K562 (cell line): ENCODE measurements around the gene SLC16A6. TPM values are rescaled to one million over a fixed set of nuclear protein-coding genes. Genes with fewer than 3 reads are reported as not detected.

Experiments used
- CHD1 ChIP-seq: fragments of 200-600 bp; sonication (generic); IDR thresholded peaks from one replicate; pipeline ENCODE4 v1.6.1; 2012; ENCODE audit warnings: mild to moderate bottlenecking, moderate library complexity, low read length, inconsistent platforms
- CHD4 ChIP-seq: fragments of 200-600 bp; sonication (generic); IDR thresholded peaks from 3 replicates; pipeline ENCODE4 v1.6.1; 2012; ENCODE audit warnings: low read depth, mild to moderate bottlenecking, mixed read lengths, low read length, inconsistent platforms; ENCODE audit not compliant: insufficient read depth, insufficient replicate concordance, poor library complexity, severe bottlenecking
- DMBX1 ChIP-seq: fragments of 250-450 bp; sonication (Bioruptor Pico); IDR thresholded peaks from 2 replicates; pipeline ENCODE4 v1.8.0; 2022; ENCODE audit warnings: inconsistent platforms, mild to moderate bottlenecking, moderate library complexity, borderline replicate concordance
- HNRNPUL1 ChIP-seq: fragments of 200-400 bp; formaldehyde crosslinking; IDR thresholded peaks from 2 replicates; pipeline ENCODE4 v1.6.1; 2017; ENCODE audit warnings: low read length
- HSF4 ChIP-seq: fragments of 250-450 bp; sonication (Bioruptor Pico); IDR thresholded peaks from 2 replicates; pipeline ENCODE4 v2.1.2; 2022; ENCODE audit warnings: mild to moderate bottlenecking, moderate library complexity, borderline replicate concordance
- IRF2 ChIP-seq: sonication (generic); formaldehyde crosslinking; IDR thresholded peaks from 2 replicates; pipeline ENCODE4 v1.8.1; 2022; ENCODE audit warnings: mild to moderate bottlenecking, missing genetic modification reagents
- KAT8 ChIP-seq: fragments of 450-650 bp; IDR thresholded peaks from 2 replicates; pipeline ENCODE4 v1.6.1; 2016; ENCODE audit warnings: low read depth, mild to moderate bottlenecking
- KLF16 ChIP-seq: IDR thresholded peaks from 2 replicates; pipeline ENCODE4 v1.6.1; 2016; ENCODE audit warnings: antibody characterized with exemption
- L3MBTL2 ChIP-seq: fragments of 450-650 bp; IDR thresholded peaks from 2 replicates; pipeline ENCODE4 v1.6.1; 2016; ENCODE audit warnings: mild to moderate bottlenecking, moderate library complexity
- MAFF ChIP-seq: IDR thresholded peaks from 2 replicates; pipeline ENCODE4 v1.6.1; 2012; ENCODE audit warnings: low read length, improper control_type of control experiment
- MAFK ChIP-seq: IDR thresholded peaks from 2 replicates; pipeline ENCODE4 v1.6.1; 2011; ENCODE audit warnings: low read length, improper control_type of control experiment
- MAX ChIP-seq: sonication (generic); formaldehyde crosslinking; IDR thresholded peaks from 2 replicates; pipeline ENCODE4 v1.9.0; 2022; ENCODE audit warnings: mild to moderate bottlenecking, missing genetic modification reagents
- MAZ ChIP-seq, 2 experiments: fragments of 450-650 bp in 1 of 2; sonication (generic) in 1 of 2; formaldehyde crosslinking; IDR thresholded peaks in 1 of 2; conservative IDR thresholded peaks in 1 of 2; 2 replicates each; pipeline versions ENCODE4 v1.4.0 to v1.5.0; 2020; ENCODE audit warnings: mild to moderate bottlenecking in 1 of 2, missing genetic modification reagents in 1 of 2
- NCOA4 ChIP-seq: fragments of 450-650 bp; IDR thresholded peaks from 2 replicates; pipeline ENCODE4 v1.6.1; 2018; ENCODE audit warnings: mild to moderate bottlenecking; ENCODE audit not compliant: partially characterized antibody
- NEUROD1 ChIP-seq: fragments of 150-350 bp; IDR thresholded peaks from 2 replicates; pipeline ENCODE4 v1.6.1; 2014; ENCODE audit warnings: borderline replicate concordance, low read length, low read depth; ENCODE audit not compliant: partially characterized antibody
- PTBP1 ChIP-seq: fragments of 200-400 bp; formaldehyde crosslinking; IDR thresholded peaks from 2 replicates; pipeline ENCODE4 v1.6.1; 2017; ENCODE audit warnings: low read depth, low read length
- RBFOX2 ChIP-seq: fragments of 200-400 bp; formaldehyde crosslinking; IDR thresholded peaks from 2 replicates; pipeline ENCODE4 v1.6.1; 2017; ENCODE audit warnings: low read depth, mild to moderate bottlenecking, low read length, moderate library complexity
- TEAD4 ChIP-seq, 2 experiments: sonication (generic) in 1 of 2; formaldehyde crosslinking in 1 of 2; IDR thresholded peaks; 2 replicates each; pipeline versions ENCODE4 v1.6.1 to v1.8.0; 2012 to 2022; ENCODE audit warnings: borderline replicate concordance in 1 of 2, inconsistent platforms in 1 of 2, low read length in 1 of 2, mild to moderate bottlenecking in 1 of 2, missing genetic modification reagents in 1 of 2
- ZBED1 ChIP-seq: IDR thresholded peaks from 2 replicates; pipeline ENCODE4 v1.6.1; 2014
- ZBTB34 ChIP-seq: fragments of 250-450 bp; sonication (Bioruptor Pico); IDR thresholded peaks from 2 replicates; pipeline ENCODE4 v1.8.0; 2021; ENCODE audit warnings: mild to moderate bottlenecking, moderate library complexity
- ZBTB7A ChIP-seq: IDR thresholded peaks from 2 replicates; pipeline ENCODE4 v1.6.1; 2011; ENCODE audit warnings: low read depth, mild to moderate bottlenecking, low read length, moderate library complexity, borderline replicate concordance; ENCODE audit not compliant: control insufficient read depth
- ZEB2 ChIP-seq: fragments of 450-650 bp; IDR thresholded peaks from 2 replicates; pipeline ENCODE4 v1.6.1; 2016
- ZNF518B ChIP-seq: fragments of 250-450 bp; sonication (Bioruptor Pico); IDR thresholded peaks from 2 replicates; pipeline ENCODE4 v1.5.0; 2021; ENCODE audit warnings: mild to moderate bottlenecking, moderate library complexity
- ZNF551 ChIP-seq: fragments of 250-450 bp; sonication (Bioruptor Pico); IDR thresholded peaks from 2 replicates; pipeline ENCODE4 v1.5.0; 2021; ENCODE audit warnings: mild to moderate bottlenecking, moderate library complexity
- polyA plus RNA-seq, 8 experiments: library from polyadenylated mRNA; depleted of rRNA in 4 of 8; stranded (reverse) in 5 of 8; unstranded in 3 of 8; fragments of >200 nt; fragmentation: Nextera tagmentation in 2 of 8; fragmentation: Illumina TruSeq in 1 of 8; extraction: Ambion mirVana in 2 of 8; extraction: Trizol in 1 of 8; gene quantifications; 2 replicates each; pipeline versions ENCODE4 v1.2.1 to v1.2.3, GENCODE V29; 2011 to 2014; ENCODE audit warnings: inconsistent platforms in 1 of 8, missing spikeins in 1 of 8
- total RNA-seq, 7 experiments: library from RNA; depleted of rRNA in 6 of 7; stranded (reverse); fragments of >200 nt in 6 of 7; fragmentation: Illumina TruSeq in 2 of 7; extraction: Trizol in 2 of 7; gene quantifications; 2 replicates each; pipeline versions ENCODE4 v1.2.1 to v1.2.3, GENCODE V29; 2011 to 2021; ENCODE audit warnings: low replicate concordance in 1 of 7

The SLC16A6 gene
- total and polyA plus RNA-seq, 9 of the 15 experiments (the other 6 are each of a cell fraction or from before 2014, with no cell fraction given): 0.05 to 0.31 (median 0.15) TPM

- peak; percentile 59; the same call in 1 of the 2 replicates for TF ChIP-seq L3MBTL2
- TF ChIP-seq ZBED1: no peak
- peak in 1 of 2 experiments; percentile 43; a peak in 1 of 4 replicates for TF ChIP-seq MAZ (CRISPR knock-in tag; conservative IDR thresholded peaks at IDR 0.05 in 1 of 2, IDR thresholded peaks at IDR 0.05 in 1 of 2)
- no peak for TF ChIP-seq CHD1
- no peak for TF ChIP-seq MAFK
- no peak for TF ChIP-seq ZNF551 (CRISPR knock-in tag)
- peak; percentile 23 for TF ChIP-seq NEUROD1
- TF ChIP-seq PTBP1: no peak
- no peak for TF ChIP-seq MAFF
- TF ChIP-seq HNRNPUL1: no peak
- TF ChIP-seq ZNF518B (CRISPR knock-in tag): no peak
- no peak for TF ChIP-seq TEAD4 (IDR thresholded peaks at IDR 0.05; ENCODE audit: low read length)
- no peak for TF ChIP-seq TEAD4 (CRISPR knock-in tag; IDR thresholded peaks at IDR 0.05; ENCODE audit: borderline replicate concordance)
- no peak for TF ChIP-seq CHD4
- TF ChIP-seq MAX (CRISPR knock-in tag): peak; percentile 73
- no peak for TF ChIP-seq HSF4 (CRISPR knock-in tag)
- no peak for TF ChIP-seq NCOA4
- peak; percentile 74; the same call in 1 of the 2 replicates for TF ChIP-seq ZBTB7A
- no peak for TF ChIP-seq RBFOX2
- peak; percentile 54; the same call in 1 of the 2 replicates for TF ChIP-seq DMBX1 (CRISPR knock-in tag)
- TF ChIP-seq ZBTB34 (CRISPR knock-in tag): no peak
- no peak for TF ChIP-seq IRF2 (CRISPR knock-in tag)
- peak; percentile 88 for TF ChIP-seq KLF16
- no peak for TF ChIP-seq ZEB2
- no peak for TF ChIP-seq KAT8
Measured at GRCh38 chr17:68290955-68291835, at the start of gene SLC16A6, which contains the start of gene ARSG (continued).
